ENCODE data around the gene NFIA. TPM values are rescaled to one million over a fixed set of nuclear protein-coding genes. Genes with fewer than 3 reads are reported as not detected.

Gene NFIA
- total RNA-seq, 1 donor from 2014 or later = 1.5 TPM

DNA sequence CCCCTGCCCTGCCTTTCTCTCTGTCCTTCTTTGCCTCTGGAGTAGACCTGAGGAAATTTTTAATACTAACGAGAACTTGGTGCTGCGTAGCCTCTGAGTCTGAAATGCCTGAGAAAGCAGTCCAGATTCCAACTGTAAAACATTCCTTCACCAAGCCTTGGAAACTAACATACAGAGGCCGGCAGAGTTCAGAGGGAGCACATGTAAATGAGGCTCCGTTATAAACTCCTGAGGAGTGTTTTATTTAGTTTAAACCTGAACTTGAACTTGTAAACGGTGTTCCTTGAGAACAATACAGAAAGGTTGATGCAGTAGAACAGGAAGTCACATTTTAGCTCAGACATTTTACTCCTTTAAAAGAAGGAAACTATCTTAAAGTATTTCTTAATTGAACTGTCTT lies 361.9 kb downstream of the NFIA start:
- H3K27me3 Mint-ChIP-seq (ENCODE audit: low read depth) = peaks cover 2% of the 10 kb centered on the region
- no peaks in the 10 kb centered on the region for H3K4me1 Mint-ChIP-seq (ENCODE audit: low read depth)
- no peak overlapping the region for H3K27ac Mint-ChIP-seq
- H3K9me3 Mint-ChIP-seq = no peaks in the 10 kb centered on the region
- DNase-seq (ENCODE audit: low spot score) = no peak
- intact Hi-C loops (cut with micrococcal nuclease) = no loop called here
- no peaks in the 10 kb centered on the region for H3K36me3 Mint-ChIP-seq (ENCODE audit: low read depth)
- no peak overlapping the region for H3K4me3 Mint-ChIP-seq (ENCODE audit: low read depth)

DNA sequence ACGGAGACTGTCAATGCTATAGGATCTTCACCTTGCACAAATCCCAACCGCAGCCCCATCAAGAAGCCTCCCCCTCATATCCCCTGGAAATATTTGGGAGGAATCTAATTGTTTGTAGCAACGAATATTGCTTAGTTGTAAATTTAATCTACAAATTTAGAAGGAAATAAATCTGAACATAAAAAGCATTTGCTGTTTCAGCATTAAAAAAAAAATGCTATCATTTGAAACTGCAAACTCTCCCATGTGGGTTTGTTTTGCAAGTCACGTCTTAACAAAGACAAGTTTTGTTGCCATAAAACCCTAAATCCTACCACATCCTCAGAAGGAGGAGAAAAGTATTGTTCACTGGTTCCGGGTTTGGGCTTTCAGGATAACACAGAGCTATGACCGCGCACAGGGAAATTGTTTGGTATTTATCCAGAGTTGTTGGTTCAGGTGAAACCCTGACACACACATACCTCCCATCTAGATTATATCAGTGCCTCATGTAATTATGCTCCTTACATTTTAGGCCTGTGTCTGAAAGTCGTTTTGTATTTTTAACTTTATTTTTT lies 363.0 kb downstream of the NFIA start:
- Mint-ChIP-seq H3K27me3 (ENCODE audit: low read depth) (peaks cover 2% of the 10 kb centered on the region), H3K4me3 (ENCODE audit: low read depth) (no peak overlapping the region), H3K9me3 (no peaks in the 10 kb centered on the region), H3K4me1 (ENCODE audit: low read depth) (no peaks in the 10 kb centered on the region), H3K27ac (no peak overlapping the region), H3K36me3 (ENCODE audit: low read depth) (no peaks in the 10 kb centered on the region)
- intact Hi-C loops (cut with micrococcal nuclease) = no loop called here
- DNase-seq (ENCODE audit: low spot score) = no peak

DNA sequence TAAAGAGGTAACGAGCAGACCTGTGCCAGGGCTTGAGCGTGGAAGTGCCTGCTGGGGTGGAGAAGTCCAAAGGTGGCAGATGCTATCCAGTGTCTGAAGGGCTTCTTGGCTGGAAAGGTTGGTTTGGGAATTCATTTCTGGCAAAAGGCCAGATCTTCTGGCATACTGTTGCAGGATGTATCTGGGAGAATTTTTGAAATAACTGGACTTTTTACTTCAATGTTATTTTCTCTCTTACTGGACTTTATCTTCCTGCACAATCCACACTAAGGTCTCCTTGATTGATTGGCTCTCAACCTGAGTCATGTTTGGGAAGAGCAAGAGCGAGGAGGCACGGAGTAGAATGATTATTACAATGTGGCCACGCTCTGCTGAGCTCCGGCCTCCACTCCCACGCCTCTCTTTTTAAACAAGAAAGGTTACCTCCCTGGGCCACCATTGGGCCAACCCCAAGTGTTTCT lies 364.2 kb downstream of the NFIA start:
- H3K27ac Mint-ChIP-seq = no peak overlapping the region
- no peaks in the 10 kb centered on the region for H3K36me3 Mint-ChIP-seq (ENCODE audit: low read depth)
- no peak overlapping the region for H3K4me3 Mint-ChIP-seq (ENCODE audit: low read depth)
- DNase-seq (ENCODE audit: low spot score) = no peak
- H3K27me3 Mint-ChIP-seq (ENCODE audit: low read depth) = peaks cover 4% of the 10 kb centered on the region
- H3K4me1 Mint-ChIP-seq (ENCODE audit: low read depth) = no peaks in the 10 kb centered on the region
- no peaks in the 10 kb centered on the region for H3K9me3 Mint-ChIP-seq
- intact Hi-C loops (cut with micrococcal nuclease) = no loop called here

DNA sequence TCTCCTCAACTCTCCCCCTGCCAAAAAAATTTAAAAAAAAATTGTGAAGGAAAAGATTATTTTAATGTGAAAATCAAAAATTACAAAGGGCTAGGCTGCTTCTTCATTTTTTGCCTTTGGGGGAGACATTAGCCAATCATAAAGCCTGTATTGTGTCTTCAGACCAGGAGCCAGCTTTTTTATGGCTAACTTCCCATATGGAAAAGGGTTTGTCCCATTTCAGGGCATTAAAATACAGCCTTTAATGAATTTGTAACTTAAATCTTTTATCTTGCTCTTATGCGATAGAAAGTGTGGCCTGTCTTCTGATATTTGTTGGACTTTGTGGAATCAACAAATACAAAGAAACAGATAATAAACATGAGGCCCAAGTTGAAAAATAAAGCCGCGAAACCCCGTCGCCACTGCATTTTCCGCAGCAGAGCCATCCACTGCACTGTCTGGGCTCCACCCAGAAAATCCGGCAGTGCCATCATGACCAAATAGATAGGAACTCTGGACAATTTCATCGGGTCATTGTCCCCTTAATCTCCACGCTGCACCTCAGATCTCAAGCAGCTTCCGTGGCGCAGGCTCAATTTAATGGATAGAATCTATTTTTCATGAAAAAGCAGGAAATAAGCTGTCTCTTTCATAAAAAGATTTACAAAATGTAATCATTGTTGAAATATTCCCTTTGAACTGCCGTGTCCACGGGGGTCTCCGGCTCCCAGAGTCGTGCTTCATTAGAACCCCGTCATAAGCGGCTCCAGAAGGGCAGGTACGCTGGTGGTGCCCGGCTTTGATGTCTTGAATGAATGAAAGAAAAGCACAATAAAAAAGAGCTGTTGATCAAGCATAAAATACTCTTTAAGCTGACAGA lies 365.0 kb downstream of the NFIA start:
- no peak overlapping the region for H3K27ac Mint-ChIP-seq
- H3K36me3 Mint-ChIP-seq (ENCODE audit: low read depth) = no peaks in the 10 kb centered on the region
- peaks cover 2% of the 10 kb centered on the region for H3K27me3 Mint-ChIP-seq (ENCODE audit: low read depth)
- H3K9me3 Mint-ChIP-seq = no peaks in the 10 kb centered on the region
- H3K4me3 Mint-ChIP-seq (ENCODE audit: low read depth) = no peak overlapping the region
- intact Hi-C loops (cut with micrococcal nuclease) = no loop called here
- no peaks in the 10 kb centered on the region for H3K4me1 Mint-ChIP-seq (ENCODE audit: low read depth)
- DNase-seq (ENCODE audit: low spot score) = no peak

DNA sequence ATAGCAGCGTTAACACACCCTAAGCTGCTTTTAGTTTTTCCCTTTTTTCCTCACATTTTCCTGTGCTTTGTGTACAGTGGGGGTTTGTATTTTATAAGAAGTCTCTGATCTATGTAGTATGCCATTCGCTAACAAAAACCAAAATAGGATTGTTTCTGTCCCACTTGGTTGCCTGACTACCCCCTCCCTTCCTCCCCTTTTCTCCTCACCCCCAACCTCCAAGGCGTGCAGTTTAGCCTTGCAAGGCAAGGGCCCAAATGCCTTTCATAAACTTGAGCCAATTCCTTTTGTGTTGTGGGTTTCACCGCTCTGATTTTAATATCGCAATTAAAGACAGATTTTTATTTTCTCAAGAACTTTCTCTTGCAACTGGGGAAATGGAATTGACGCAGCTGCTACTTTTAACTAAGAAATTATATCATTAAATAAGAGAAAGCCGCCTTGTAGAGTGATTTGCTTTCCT lies 365.6 kb downstream of the NFIA start:
- peaks cover 2% of the 10 kb centered on the region for H3K27me3 Mint-ChIP-seq (ENCODE audit: low read depth)
- no peak overlapping the region for H3K27ac Mint-ChIP-seq
- H3K4me3 Mint-ChIP-seq (ENCODE audit: low read depth) = no peak overlapping the region
- intact Hi-C loops (cut with micrococcal nuclease) = no loop called here
- H3K36me3 Mint-ChIP-seq (ENCODE audit: low read depth) = no peaks in the 10 kb centered on the region
- H3K4me1 Mint-ChIP-seq (ENCODE audit: low read depth) = no peaks in the 10 kb centered on the region
- DNase-seq (ENCODE audit: low spot score) = no peak
- no peaks in the 10 kb centered on the region for H3K9me3 Mint-ChIP-seq

DNA sequence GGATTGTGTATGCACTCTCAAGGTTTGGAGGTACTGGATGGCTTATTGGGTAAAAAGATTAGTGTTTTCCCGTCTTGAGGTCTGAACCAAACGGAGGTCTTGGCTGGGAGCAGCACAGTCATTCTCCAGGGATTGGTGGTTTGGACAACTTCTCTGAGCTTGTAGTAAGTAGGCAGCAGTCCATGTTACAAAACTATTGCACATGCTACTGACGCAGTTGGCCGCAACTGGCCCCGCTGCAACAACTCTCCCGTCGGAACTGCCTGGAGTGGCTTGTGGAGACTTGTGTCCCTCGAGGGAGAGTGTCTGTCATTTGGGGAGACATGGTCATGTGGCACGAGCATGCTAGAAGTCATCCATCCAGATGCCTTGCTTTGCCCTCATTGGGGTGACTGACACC lies 366.6 kb downstream of the NFIA start:
- Mint-ChIP-seq H3K4me3 (ENCODE audit: low read depth) (no peak overlapping the region), H3K9me3 (no peaks in the 10 kb centered on the region), H3K27me3 (ENCODE audit: low read depth) (peaks cover 2% of the 10 kb centered on the region), H3K27ac (no peak overlapping the region), H3K4me1 (ENCODE audit: low read depth) (no peaks in the 10 kb centered on the region), H3K36me3 (ENCODE audit: low read depth) (no peaks in the 10 kb centered on the region)
- no peak for DNase-seq (ENCODE audit: low spot score)
- intact Hi-C loops (cut with micrococcal nuclease) = no loop called here

DNA sequence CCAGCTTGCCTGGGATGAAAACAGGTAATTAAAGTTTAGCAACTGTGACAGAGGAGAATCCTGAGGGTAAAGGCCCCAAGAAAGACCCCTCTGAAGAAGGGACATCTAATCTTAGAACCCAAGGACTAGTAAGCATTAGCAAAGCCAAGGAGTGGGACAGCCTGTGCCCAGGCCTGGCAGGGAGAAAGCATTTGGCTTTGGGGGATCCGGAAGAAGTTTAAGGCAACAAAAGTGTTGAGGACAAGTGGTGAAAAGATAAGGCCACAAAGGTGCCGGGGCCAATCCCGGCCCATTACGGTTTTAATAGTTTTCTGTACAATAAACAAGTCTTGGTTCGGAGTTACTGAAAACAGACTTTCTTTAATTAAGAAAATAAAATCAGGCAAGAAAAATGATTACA lies 367.0 kb downstream of the NFIA start:
- H3K27me3 Mint-ChIP-seq (ENCODE audit: low read depth) = peaks cover 2% of the 10 kb centered on the region

DNA sequence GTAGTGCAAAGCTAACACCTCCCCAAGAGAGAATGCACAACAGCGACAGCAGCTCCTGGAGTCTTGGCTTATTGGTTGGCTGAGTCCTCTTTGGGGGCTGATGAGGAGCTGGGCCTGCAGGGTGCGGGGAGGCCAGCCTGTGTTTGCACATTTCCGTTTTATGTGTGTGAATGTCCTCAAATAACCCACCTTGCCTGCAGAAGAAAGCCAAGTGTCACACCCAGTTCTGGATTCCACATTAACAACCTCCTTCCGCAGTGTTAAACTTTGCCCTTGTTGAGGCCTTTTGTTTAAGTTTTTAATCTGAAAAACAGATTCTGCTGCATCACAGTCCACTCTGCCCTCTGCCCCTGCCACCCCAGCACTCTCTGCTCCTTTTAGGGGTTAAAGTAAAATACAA lies 368.1 kb downstream of the NFIA start:
- intact Hi-C loops (cut with micrococcal nuclease) = loop anchor here (5.0 kb wide), 2 partner anchors 402 to 1478 kb away; no protein-coding TSS in a partner anchor
- H3K27ac Mint-ChIP-seq = no peak overlapping the region

More for the DNA sequence above, 367.0 kb downstream of the NFIA start:
- no peak overlapping the region for H3K27ac Mint-ChIP-seq
- no peaks in the 10 kb centered on the region for H3K9me3 Mint-ChIP-seq
- H3K4me1 Mint-ChIP-seq (ENCODE audit: low read depth) = no peaks in the 10 kb centered on the region
- intact Hi-C loops (cut with micrococcal nuclease) = no loop called here
- no peak overlapping the region for H3K4me3 Mint-ChIP-seq (ENCODE audit: low read depth)
- H3K36me3 Mint-ChIP-seq (ENCODE audit: low read depth) = no peaks in the 10 kb centered on the region
- DNase-seq (ENCODE audit: low spot score) = no peak

DNA sequence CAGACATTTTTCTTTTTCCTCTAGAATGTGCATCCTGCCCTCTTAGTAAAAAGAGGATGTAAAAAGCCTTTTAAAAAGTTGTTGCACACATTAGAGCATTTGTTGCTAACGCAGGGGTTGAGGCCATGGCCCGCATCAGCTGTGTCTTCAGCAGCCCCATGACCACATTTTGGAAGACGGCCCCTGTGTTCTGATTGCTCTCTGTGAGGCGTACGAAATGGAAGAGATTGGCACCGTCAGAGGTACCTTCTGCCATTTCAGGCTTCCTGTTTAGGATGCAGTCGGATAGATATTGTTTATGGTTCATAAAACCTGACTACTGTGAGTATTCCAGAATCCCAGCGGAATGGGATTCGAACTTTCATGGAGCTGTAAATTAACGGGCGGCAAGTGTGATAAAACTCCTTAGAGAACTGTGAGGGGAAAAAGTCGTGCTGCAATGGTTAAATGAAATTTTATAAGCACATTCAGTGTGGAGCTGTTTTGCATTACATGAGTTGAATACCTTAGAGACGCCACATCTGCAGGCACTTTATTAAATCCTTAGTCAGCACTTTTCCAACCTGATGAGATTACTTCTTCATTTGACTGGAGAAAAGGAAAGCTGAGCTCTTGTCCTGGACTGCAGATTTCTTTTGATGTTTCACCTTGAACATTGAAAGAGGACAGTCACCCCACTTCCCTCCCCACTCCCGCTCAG lies 368.7 kb downstream of the NFIA start:
- Mint-ChIP-seq H3K36me3 (ENCODE audit: low read depth) (no peaks in the 10 kb centered on the region), H3K27ac (no peak overlapping the region), H3K4me1 (ENCODE audit: low read depth) (no peaks in the 10 kb centered on the region), H3K9me3 (no peaks in the 10 kb centered on the region), H3K27me3 (ENCODE audit: low read depth) (peaks cover 6% of the 10 kb centered on the region), H3K4me3 (ENCODE audit: low read depth) (no peak overlapping the region)
- intact Hi-C loops (cut with micrococcal nuclease) = loop anchor here (5.0 kb wide), 2 partner anchors 401 to 1479 kb away; no protein-coding TSS in a partner anchor
- DNase-seq (ENCODE audit: low spot score) = no peak

More for the DNA sequence above, 368.1 kb downstream of the NFIA start:
- H3K4me1 Mint-ChIP-seq (ENCODE audit: low read depth) = no peaks in the 10 kb centered on the region
- H3K4me3 Mint-ChIP-seq (ENCODE audit: low read depth) = no peak overlapping the region
- H3K36me3 Mint-ChIP-seq (ENCODE audit: low read depth) = no peaks in the 10 kb centered on the region
- DNase-seq (ENCODE audit: low spot score) = no peak
- H3K9me3 Mint-ChIP-seq = no peaks in the 10 kb centered on the region
- peaks cover 6% of the 10 kb centered on the region for H3K27me3 Mint-ChIP-seq (ENCODE audit: low read depth)

DNA sequence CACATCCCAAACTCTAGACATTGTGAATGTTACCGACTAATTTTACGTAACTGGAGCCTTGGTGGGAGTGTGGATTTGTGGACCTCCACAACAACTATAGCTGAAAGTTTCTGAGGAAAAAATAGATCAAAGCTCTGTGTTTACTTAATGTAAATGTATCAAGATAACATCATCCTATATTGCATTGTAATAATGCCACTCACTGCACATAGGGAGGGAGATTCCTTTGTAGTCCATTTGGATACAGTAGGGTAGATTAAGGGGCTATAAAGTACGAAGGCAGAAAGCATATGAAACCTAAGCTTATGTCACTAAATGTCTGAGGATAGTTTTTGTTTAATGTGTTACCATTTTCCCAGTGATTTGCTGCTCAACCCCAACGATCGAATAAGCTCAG lies 369.2 kb downstream of the NFIA start:
- no peak overlapping the region for H3K4me3 Mint-ChIP-seq (ENCODE audit: low read depth)
- H3K27ac Mint-ChIP-seq = no peak overlapping the region
- no peaks in the 10 kb centered on the region for H3K36me3 Mint-ChIP-seq (ENCODE audit: low read depth)
- H3K4me1 Mint-ChIP-seq (ENCODE audit: low read depth) = no peaks in the 10 kb centered on the region
- no peaks in the 10 kb centered on the region for H3K9me3 Mint-ChIP-seq
- intact Hi-C loops (cut with micrococcal nuclease) = loop anchor here (5.0 kb wide), 2 partner anchors 401 to 1479 kb away; no protein-coding TSS in a partner anchor
- no peak for DNase-seq (ENCODE audit: low spot score)
- H3K27me3 Mint-ChIP-seq (ENCODE audit: low read depth) = peaks cover 6% of the 10 kb centered on the region

DNA sequence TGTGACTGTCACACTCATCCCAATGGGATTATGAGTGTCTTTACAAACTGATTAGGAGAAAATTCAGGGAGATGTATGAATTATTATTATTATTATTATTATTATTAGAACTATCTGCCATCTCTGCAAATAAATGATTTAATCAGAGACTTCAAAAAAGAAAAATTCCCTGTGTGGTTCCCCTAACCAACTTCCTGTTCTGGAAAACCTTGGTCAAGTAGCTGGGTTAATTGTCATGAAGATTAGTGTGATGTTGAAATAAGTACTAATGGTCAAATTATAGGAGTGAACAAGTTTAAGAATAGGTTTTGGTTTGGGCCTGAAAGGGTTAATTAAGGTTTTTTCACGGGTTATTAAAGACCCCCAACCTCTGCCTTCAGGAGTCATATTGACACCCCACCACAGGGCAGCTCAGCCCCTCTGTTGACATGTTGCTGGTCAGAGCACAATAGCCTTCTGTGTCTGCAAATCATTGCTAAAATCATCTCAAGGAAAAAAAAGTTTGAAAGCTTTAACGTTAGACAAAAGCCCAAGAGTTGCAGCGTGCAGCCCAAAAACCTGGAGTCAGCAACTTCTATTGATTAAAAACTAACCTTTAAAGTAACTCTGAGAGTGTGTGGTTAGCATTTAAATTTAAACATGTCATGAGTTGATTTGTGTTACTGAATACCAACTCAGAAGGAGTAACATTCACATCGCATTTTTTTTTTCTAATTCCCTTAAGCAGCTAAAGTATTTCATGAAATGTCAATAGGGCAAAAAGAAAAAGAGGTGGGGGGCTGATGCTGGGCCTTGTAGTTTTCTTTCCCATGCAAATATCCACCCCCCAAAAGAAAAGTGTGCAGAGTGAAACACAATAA lies 370.0 kb downstream of the NFIA start:
- intact Hi-C loops (cut with micrococcal nuclease) = loop anchor here (1.0 to 5.0 kb wide), 4 partner anchors 400 to 1480 kb away; no protein-coding TSS in a partner anchor
- H3K4me3 Mint-ChIP-seq (ENCODE audit: low read depth) = no peak overlapping the region
- H3K4me1 Mint-ChIP-seq (ENCODE audit: low read depth) = no peaks in the 10 kb centered on the region
- peaks cover 6% of the 10 kb centered on the region for H3K27me3 Mint-ChIP-seq (ENCODE audit: low read depth)
- H3K36me3 Mint-ChIP-seq (ENCODE audit: low read depth) = no peaks in the 10 kb centered on the region
- H3K27ac Mint-ChIP-seq = no peak overlapping the region
- H3K9me3 Mint-ChIP-seq = no peaks in the 10 kb centered on the region
- no peak for DNase-seq (ENCODE audit: low spot score)

Measured in activated T-helper 2 cell treated with anti-CD3 and anti-CD28 coated beads, Interferon-gamma antibody, Interleukin-2, Interleukin-4, amounts not matched to agents 10 μg/mL and 5 μg/mL and 100 μg/mL, durations not matched to agents 14 hours and 24 hours and 36 hours (primary cell).